ENCODE results near the gene HPCAL1.

DNA sequence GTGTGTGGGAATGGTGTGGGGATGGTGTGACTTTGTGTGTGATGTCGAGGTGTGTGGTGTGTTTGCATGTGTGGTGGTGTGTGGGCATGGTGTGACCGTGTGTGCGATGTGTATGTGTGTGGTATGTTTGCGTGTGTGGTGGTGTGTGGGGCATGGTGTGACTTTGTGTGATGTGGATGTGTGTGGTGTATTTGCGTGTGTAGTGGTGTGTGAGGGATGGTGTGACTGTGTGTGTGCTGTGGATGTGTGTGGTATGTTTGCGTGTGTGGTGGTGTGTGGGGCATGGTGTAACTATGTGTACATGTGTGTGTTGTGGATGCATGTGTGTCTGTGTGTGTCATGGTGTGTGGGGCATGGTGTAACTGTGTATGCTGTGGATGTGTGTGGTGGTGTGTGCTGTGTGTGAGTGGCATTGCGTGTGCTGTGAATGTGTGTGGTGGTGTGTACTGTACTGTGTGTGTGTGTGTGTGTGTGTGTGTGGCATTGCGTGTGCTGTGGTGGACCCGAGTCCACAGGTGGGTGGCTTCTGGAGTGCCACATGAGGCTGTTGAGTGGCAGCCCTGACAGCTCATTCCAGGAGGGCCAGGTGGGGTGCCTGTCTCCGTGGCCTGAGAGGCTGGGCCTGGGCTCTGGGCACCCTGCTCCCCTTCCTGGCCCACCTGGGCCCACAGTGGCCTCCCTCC, 130.7 kb downstream of the HPCAL1 start:
- TF ChIP-seq, protein P1, sequence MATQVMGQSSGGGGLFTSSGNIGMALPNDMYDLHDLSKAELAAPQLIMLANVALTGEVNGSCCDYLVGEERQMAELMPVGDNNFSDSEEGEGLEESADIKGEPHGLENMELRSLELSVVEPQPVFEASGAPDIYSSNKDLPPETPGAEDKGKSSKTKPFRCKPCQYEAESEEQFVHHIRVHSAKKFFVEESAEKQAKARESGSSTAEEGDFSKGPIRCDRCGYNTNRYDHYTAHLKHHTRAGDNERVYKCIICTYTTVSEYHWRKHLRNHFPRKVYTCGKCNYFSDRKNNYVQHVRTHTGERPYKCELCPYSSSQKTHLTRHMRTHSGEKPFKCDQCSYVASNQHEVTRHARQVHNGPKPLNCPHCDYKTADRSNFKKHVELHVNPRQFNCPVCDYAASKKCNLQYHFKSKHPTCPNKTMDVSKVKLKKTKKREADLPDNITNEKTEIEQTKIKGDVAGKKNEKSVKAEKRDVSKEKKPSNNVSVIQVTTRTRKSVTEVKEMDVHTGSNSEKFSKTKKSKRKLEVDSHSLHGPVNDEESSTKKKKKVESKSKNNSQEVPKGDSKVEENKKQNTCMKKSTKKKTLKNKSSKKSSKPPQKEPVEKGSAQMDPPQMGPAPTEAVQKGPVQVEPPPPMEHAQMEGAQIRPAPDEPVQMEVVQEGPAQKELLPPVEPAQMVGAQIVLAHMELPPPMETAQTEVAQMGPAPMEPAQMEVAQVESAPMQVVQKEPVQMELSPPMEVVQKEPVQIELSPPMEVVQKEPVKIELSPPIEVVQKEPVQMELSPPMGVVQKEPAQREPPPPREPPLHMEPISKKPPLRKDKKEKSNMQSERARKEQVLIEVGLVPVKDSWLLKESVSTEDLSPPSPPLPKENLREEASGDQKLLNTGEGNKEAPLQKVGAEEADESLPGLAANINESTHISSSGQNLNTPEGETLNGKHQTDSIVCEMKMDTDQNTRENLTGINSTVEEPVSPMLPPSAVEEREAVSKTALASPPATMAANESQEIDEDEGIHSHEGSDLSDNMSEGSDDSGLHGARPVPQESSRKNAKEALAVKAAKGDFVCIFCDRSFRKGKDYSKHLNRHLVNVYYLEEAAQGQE (IDR thresholded peaks at IDR 0.05; ENCODE audit: unreplicated experiment): no peak
- TF ChIP-seq, protein P2, sequence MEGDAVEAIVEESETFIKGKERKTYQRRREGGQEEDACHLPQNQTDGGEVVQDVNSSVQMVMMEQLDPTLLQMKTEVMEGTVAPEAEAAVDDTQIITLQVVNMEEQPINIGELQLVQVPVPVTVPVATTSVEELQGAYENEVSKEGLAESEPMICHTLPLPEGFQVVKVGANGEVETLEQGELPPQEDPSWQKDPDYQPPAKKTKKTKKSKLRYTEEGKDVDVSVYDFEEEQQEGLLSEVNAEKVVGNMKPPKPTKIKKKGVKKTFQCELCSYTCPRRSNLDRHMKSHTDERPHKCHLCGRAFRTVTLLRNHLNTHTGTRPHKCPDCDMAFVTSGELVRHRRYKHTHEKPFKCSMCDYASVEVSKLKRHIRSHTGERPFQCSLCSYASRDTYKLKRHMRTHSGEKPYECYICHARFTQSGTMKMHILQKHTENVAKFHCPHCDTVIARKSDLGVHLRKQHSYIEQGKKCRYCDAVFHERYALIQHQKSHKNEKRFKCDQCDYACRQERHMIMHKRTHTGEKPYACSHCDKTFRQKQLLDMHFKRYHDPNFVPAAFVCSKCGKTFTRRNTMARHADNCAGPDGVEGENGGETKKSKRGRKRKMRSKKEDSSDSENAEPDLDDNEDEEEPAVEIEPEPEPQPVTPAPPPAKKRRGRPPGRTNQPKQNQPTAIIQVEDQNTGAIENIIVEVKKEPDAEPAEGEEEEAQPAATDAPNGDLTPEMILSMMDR (conservative IDR thresholded peaks at IDR 0.05; ENCODE audit: low read depth in 2 of 2): no peak
- TF ChIP-seq POLR2AphosphoS5 (IDR thresholded peaks at IDR 0.05; ENCODE audit: low read depth) (no peak), EZH2phosphoT487 (IDR thresholded peaks at IDR 0.05; ENCODE audit: unreplicated experiment) (no peak), NANOG (IDR thresholded peaks at IDR 0.05; ENCODE audit: borderline replicate concordance) (no peak), EZH2 (IDR thresholded peaks at IDR 0.05; ENCODE audit: low read depth, unreplicated experiment) (no peak), ZNF331 (CRISPR knock-in tag; IDR thresholded peaks at IDR 0.05; ENCODE audit: low read depth) (no peak)

All from GM23338 (cell line).